Measurements from ENCODE around the gene DSCAML1.

DNA sequence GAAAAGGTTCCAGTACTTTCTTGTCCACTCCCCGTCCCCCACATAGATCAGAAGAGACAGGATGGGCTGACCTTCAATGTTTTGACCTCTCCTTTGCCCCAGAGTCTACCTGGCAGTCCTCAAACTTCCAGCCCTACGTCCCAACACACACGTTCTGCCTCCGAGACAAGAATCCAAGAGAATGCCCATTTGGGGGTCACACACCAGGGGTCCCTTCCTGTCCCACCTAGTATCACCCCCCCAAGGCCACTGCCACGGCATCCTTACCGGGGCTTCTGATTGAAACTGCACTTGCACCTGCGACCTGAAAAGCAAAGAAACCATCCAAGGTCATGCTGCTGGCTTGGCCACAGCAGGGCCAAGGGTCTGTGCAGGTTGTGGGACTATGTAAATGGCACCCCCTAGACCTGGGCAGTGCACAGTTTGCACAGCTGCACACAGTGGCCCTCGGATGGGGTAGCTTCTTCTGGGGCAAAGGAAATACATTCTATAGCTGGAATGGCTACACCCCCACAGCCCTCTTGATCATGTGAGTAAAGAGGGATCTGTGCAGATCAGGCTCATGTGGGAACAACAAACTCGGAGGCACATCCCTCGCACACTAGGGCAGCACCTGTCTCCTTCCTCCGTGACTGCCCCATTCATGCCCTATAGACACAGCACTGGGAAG, 44.0 kb upstream of the DSCAML1 start:
- no peak for TF ChIP-seq EZH2 (IDR thresholded peaks at IDR 0.05; ENCODE audit: insufficient read depth, low read length)
- TF ChIP-seq, protein P1, sequence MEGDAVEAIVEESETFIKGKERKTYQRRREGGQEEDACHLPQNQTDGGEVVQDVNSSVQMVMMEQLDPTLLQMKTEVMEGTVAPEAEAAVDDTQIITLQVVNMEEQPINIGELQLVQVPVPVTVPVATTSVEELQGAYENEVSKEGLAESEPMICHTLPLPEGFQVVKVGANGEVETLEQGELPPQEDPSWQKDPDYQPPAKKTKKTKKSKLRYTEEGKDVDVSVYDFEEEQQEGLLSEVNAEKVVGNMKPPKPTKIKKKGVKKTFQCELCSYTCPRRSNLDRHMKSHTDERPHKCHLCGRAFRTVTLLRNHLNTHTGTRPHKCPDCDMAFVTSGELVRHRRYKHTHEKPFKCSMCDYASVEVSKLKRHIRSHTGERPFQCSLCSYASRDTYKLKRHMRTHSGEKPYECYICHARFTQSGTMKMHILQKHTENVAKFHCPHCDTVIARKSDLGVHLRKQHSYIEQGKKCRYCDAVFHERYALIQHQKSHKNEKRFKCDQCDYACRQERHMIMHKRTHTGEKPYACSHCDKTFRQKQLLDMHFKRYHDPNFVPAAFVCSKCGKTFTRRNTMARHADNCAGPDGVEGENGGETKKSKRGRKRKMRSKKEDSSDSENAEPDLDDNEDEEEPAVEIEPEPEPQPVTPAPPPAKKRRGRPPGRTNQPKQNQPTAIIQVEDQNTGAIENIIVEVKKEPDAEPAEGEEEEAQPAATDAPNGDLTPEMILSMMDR (IDR thresholded peaks at IDR 0.05; ENCODE audit: insufficient read depth, low read depth, low read length), result no peak
